ENCODE data around the gene ERO1B.
"Not testable (repeated sequence)": the region's sequence is repeated elsewhere in the genome, so short reads cannot be mapped to it uniquely, and the experiment has no call there.

Gene ERO1B

DNA sequence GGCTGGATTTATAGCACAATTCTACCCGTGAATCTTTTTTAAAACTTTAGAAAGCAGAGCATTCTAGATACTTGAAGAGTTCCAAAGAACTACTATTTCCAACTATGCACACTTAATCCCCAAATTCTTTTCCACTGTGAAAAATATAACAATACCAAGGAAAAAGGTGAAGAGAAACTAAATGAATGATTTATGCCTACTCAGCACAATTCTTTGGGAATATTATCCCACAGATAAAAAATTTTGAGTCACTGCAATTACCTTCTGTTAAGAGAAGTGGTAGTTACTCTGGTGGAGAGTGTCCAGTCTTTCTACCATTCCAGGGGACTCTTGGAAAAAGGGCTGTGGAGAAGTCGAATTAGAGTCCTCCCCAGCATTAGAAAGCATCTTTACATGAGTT is 39.2 kb downstream of the ERO1B start:
- DNase-seq: no peak

DNA sequence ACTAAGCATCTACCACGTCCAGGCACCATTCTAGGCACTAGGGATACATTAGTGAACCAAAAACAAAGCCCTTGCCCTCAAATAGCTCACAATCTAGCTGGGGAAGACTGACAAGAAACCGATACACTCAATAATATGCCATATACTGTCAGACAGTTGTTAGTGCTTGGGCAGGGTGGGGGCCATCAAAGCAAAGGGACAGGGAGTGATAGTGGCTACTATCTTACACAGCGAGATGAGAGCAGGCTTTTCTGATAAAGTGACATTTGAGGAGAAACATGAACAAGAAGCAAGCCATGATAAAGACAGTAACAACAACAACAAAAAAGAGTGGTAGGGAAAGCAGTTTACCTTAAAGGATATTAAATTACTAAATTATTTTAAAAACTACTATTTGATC is 41.1 kb downstream of the ERO1B start:
- DNase-seq: no peak

DNA sequence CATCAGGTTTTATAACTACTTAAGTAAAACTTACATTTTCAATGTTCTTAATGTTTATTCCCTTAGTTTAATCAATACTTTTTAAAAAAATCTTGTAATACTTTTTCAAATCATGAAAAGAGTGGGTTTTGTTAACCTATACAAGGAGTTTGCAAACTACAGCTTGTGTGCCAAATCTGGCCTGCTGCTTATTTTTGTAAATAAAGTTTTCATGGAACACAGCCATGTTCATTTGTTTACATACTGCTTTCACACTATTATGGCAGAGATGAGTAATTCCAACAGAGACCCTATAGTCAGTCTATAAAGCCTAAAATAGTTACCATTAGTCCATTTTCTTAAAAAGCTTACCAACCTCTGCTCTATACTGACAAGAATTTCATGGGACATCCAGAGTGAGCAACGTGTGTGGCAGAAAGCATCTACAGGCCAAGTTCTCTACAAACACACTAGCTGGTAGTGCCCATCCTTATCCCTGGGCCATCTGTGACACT is 42.6 kb downstream of the ERO1B start:
- DNase-seq: no peak

DNA sequence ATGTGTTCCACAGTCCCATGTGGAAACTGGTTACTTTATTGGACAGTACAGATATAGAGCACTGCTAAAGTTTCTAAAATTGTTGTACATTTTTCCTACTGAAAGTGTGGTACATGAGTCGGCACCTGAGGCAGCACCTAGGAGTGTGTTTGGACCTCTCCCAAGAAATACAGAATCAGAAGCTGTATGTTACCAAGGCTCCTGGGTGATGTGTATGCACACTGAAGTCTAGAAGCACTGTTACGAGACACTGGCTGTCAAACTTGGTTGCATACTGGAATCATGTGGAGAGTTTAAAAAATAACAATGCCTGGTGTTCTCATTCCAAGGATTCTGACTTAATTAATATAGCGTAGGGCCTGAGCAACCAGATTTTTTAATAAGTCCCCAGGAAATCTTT is 46.6 kb downstream of the ERO1B start:
- no peak for DNase-seq

DNA sequence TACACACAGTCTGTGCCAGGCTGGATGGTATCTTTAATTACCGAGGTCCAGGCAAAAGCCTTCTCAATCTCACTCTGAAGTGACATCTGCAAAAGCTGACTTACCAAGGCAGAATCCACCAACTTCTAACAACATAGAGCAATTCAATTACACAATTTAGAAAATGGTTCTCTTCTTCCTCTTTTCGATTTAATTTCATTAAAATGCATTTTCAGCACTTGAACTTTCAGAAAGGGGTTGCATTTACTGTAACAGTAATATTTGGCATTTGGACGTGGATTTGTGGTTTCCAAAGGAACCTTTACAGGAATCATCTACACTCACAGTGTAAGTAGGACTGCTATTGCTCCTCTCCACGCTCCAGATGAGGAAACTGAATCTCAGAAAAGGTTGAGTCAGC is 53.3 kb downstream of the ERO1B start:
- peak; percentile 55 to 66 for DNase-seq

DNA sequence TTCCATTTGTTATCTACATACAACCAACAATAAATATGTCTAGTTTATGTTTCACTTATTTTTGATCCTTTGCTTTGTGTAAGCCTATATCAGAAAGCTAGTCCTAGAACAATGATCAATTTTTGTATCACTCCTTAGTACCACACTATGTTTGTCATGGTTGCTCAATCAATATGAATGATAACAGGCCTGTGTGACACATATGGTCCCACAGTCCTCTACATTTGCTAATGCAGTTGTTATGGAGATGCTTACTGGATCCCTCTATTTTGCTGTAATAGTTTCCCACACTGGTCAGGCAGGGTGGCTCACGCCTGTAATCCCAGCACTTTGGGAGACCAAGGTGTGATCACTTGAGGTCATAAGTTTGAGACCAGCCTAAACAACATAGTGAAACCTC is 59.1 kb downstream of the ERO1B start:
- DNase-seq: no peak

DNA sequence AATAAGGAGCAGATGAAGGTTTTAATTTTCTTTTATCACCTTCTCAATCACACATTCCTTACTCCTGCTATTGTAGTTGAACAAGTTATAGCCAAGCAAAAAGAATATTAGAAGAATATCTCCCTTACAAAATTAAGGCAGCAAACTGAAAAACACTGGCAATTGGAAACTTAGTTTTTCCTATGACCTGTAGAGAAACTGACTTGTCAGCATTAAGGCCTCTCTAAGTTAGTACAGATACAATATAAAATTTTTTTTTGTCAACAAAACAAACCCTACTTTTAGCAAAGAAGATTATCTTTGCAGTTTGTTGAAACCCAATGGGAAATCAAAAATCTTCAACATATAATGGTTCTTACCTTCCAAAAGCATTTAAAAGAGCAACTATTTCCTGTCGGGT is 61.3 kb downstream of the ERO1B start:
- no peak for DNase-seq

DNA sequence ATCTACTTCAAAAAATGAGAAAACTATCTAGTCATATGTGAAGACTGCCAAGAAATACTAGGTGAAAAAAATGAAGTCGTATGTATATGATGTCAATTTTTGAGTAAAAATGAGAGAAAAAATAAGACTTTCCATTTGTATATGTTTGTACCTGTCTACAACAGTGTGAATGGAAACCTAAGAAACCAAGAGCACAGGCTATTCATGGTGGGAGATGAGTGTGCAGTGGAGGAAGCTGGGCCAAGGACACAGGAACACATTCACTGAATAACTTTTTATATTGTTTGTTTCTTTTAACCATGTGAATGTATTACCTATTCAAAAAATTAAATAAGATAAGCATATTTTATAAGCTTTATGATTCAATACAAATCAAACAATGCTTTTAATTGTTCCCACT is 67.0 kb downstream of the ERO1B start:
- no peak for DNase-seq

DNA sequence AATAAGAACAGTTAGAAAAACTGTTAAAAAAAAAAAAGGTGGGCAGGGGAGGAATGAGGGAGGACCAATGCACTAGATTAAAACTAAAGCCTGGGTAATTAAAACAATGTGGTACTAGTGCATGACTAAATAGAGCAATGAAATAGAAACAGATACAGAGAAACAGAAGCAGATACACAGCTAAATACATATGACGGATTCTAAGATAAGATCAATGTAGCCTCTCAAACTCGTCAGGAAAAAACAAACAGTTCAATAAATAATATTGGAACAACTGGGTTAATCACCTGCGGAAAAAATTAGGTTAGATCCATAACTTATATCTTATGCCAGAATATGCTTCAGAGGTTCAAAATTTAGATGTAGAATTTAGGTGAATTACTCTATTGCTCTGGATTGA is 68.2 kb downstream of the ERO1B start:
- no peak for DNase-seq

DNA sequence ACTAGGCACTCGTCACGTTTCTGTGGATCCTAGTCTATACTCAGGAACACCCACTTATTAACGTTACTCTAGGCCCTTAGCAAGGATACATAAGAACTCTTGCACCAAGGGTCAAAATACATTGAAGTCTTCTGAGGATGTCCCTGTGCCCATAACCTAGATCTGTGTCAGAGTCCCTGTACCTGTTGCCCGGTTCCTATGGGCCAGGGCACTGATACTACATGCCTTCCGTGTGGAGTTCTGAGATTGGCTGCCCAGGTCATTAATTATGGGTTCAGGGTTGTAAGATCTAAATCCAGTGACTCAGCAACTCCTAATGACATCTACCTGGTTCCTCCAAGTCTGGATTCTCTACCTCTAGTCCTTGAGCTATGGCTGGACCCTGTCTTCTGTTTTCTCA is 69.9 kb downstream of the ERO1B start:
- no peak for DNase-seq

DNA sequence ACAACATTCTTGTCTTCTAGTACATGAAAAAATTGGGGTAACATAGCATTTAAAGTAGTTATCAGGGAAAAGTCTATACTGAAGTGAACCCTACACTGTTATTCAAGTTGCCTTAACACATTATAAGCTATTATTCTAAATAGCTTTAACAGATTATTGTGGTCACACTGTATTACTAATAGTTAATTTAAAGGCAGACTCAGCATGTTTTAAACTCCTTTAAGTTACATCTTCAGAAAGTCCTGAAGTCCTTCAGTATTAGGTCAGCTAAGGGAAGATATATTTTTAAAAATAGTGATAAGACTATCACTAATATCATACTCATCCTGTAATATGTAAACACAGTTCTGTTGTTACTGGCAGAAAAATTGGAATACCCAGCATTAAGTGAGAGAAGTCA is 72.0 kb downstream of the ERO1B start:
- no peak for DNase-seq

DNA sequence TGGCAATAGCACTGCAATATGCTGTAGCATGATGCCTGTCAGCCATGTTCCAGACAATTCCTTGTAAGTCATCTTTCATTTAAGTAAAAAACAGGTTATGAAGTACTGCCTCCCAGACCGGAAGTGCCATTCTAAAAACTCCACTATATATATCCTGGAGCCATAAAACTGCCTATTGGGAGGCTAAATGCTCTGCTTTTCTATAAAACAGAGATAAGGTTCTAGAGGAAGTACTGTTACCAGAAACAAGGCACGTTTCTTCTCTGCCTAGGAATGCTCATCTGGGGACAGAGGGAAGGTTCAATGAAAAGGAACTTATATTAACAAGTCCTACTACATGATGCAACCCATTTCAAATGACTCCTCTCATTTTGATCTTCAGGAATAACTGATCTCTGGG is 72.6 kb downstream of the ERO1B start:
- DNase-seq: no peak

DNA sequence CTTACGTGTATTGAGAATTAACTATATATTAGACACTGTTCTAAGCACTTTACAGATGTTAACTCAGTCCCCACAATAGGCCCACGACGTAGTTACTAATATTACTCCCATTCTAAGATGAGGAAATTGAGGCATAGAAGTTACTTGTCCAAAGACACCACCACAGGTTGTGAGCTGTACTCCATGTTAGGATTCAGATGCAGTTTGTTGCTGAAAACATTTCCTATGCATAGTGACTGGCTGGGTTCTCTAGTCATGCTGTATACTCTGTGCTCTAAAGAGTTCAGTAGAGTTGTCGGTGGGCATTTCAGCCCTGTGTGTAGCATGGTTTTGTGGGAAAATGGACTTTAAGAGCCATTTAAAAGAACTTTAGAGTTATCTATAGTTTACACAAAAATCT is 74.2 kb downstream of the ERO1B start:
- DNase-seq: no peak

DNA sequence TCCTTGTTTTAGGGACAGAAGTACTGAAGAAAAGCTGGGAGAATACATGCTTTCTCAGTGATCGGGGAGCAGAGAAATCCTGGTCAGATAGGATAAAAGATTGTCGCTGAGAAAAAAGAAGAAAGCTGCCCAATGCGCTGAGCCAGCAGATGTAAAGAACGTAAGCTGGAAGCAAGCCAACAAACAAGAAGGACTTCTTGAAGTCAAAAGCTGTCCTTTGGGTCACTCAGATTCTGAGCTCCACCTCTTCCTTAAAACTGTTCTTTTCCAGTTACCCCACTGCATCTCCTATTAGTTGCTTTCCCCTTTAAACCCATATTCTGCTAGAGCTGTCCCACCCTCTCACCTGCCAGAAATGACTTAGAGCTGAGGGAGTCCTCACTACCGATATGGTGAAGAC is 74.6 kb downstream of the ERO1B start:
- DNase-seq: no peak

DNA sequence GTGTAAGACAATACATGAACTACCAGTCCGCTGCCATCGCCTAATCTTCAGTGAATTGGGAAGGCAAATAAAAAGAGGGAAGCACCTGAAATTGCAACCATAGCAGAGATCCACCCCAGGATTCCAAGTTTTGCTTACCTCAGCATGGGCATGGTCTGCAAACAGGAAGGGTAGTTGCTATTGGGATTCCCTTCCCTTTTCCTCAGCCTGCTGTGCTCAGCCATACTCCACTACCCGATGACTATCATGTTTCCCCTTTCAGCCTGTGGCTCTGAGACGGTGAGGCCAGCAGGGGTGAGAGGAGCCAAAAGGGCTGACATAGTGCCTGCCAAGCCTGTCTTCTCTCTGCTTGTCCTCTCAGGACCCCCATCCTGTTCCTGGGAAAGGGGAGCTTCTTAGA is 75.2 kb downstream of the ERO1B start:
- no peak for DNase-seq

DNA sequence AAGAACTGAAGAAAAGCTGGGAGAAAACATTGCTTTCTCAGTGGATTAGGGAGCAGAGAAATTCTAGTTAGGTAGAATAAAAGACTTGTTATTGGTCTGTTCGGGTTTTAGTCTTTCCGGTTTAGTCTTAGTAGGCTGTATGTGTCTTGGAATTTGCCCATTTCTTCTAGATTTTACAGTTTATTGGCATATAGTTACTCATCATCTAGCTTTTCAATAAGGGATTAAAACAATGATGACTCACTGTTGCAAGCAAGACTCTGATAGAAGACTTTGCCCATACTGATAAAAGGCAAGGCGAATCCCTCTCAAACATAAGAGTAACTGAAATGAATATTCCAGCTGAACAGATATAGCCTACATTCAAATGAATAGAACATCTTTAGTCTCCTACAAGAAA is 77.1 kb downstream of the ERO1B start:
- no peak for DNase-seq

DNA sequence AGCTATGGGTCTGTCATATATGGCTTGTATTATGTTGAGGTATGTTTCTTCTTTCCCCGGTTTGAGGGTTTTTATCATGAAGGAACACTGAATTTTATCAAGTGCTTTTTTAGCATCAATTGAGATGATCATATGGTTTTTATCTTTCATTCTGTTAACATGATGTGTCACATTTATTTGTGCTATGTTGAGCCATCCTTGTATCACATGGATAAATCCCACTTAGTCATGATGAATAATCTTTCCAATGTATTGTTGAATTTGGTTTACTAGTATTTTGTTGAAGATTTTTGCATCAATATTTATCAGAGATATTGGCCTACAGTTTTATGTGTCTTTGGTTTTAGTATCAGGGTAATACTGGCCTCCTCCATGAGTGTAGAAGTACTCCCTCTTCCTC is 77.7 kb downstream of the ERO1B start:
- DNase-seq: no peak

DNA sequence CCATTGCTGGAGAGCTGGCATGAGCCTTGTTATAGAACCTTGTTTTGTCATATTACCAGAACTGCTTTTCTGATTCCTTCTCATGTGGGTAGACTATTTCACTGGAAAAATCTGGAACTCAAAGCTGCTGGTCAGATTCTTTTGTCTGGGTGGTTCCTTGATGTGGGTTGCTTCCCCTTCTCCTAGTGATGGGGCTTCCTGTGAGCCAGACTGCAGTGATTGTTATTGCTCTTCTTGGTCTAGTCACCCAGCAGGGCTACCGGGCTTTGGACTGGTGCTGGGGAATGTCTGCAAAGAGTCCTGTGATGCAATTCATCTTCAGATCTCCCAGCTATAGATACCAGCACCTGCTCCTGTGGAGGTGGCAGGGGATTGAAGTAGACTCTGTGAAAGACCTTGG is 80.0 kb downstream of the ERO1B start:
- no peak for DNase-seq

DNA sequence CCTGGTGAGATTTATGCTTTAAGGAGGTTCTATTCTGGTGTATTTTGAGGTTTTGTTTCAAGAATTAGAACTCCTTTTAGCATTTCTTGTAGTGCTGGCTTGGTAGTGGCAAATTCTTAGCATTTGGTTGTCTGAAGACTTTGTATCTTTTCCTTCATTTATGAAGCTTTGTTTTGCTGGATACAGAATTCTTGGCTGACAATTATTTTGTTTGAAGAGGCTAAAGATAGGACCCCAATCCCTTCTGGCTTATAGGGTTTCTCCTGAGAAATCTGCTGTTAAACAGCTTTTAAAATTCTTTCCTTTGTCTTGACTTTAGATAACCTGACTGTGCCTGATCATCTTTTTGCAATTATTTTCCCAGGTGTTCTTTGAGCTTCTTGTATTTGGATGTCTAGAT is 80.8 kb downstream of the ERO1B start:
- no peak for DNase-seq

DNA sequence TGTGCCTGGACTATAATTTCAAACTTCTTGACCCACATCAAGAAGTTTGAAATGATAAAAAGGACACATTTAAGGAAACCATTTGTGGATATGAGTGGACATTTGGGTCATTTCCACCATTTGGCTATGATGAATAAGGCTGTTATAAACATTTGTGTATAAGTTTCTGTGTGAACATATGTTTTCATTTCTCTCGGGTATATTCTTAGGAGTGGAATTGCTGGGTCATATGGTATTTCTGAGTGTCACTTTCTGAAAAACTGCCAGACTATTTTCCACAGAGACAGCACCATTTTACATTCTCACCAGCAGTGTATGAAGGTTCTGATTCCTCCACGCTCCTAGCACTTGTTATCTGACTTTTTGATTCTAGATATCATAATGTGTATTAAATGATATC is 88.6 kb downstream of the ERO1B start:
- no peak for DNase-seq

DNA sequence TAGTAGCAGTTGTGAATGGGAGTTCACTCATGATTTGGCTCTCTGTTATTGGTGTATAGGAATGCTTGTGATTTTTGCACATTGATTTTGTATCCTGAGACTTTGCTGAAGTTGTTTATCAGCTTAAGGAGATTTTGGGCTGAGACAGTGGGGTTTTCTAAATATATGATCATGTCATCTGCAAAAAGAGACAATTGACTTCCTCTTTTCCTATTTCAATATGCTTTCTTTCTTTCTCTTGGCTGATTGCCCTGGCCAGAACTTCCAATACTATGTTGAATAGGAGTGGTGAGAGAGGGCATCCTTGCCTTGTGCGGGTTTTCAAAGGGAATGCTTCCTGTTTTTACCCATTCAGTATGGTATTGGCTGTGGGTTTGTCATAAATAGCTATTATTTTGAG is 93.7 kb downstream of the ERO1B start:
- not testable (repeated sequence) for DNase-seq

DNA sequence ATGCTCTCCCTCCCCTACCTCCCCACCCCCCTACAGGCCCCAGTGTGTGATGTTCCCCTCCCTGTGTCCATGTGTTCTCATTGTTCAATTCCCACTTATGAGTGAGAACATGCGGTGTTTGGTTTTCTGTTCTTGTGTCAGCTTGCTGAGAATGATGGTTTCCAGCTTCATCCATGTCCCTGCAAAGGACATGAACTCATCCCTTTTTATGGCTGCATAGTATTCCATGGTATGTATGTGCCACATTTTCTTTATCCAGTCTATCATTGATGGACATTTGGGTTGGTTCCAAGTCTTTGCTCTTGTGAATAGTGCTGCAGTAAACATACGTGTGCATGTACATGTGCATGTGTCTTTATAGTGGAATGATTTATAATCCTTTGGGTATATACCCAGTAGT is 95.3 kb downstream of the ERO1B start:
- not testable (repeated sequence) for DNase-seq

DNA sequence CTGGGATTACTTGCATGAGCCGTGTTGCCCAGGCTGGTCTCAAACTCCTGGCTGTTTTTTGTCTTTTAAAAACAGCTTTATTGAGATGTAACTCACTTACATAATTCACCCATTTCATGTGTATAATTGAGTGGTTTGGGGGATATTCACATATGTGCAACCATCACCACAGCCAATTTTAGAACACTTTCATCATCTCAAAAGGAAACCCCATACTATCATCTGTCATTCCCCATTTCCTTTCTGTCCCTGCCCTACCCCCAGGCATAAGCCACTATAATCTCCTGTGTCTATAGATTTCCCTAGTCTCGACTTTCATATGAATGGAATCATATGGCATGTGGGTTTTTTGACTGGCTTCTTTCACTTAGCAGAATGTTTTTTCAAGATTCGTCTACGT is 96.1 kb downstream of the ERO1B start:
- peak in 1 of 2 experiments; percentile 2 for DNase-seq

DNA sequence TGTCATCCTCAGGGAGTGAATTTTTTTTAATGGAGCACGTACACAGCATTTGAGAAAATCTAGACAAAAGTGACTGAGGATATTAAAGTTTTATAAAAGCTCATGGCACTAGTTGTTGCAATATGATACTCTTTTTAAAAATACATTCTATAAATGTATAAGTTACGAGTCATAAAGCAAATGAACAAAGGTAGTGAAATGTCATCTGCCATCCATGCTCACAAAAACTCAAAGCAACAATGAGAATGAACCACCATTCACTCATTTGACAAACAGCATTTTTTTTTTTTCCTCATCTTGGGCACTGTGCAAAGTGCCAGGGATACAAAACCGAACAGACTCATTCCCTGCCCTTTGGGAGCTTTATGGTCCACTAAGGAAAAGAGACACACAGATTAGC is 100.7 kb downstream of the ERO1B start:
- no peak for DNase-seq

DNA sequence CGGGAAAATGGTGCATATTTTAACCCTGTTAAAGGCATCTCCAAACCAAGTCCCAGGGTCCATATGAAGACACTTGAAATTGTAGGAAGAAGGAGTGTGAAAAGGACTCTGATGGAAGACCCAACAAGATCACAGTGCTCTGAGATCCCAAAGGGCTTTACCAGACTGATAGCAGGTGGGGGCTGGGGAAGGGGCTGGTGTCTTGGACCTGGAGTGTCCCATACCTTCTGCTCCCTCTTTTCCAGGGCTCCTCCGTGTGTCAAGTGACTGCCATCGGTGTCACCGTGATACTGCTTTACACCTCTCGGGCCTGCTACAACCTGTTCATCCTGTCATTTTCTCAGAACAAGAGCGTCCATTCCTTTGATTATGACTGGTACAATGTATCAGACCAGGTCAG is 102.1 kb downstream of the ERO1B start:
- no peak for DNase-seq

Measured in AML-193 (cell line).